B cell (primary cell): Measurements from ENCODE around the gene AMELY. TPM values are rescaled to one million over a fixed set of nuclear protein-coding genes. Genes with fewer than 3 reads are reported as not detected.

Source experiments
- ATAC-seq: fragments of 200-7000 bp; cut with Tn5 transposase; one replicate; pipeline ENCODE4 v1.10.0; 2021; ENCODE audit warnings: low read depth, mild to moderate bottlenecking, moderate number of reproducible peaks, moderate library complexity
- CTCF ChIA-PET: fragments of 350-600 bp; sonication (Branson Sonifier 250); formaldehyde crosslinking; loops from one replicate; lab custom pipeline; 2021; ENCODE audit warnings: antibody characterized with exemption, inconsistent platforms; lab: Charles Lee
- POLR2A ChIA-PET: fragments of 350-600 bp; sonication (Branson Sonifier 250); formaldehyde crosslinking; loops from one replicate; lab custom pipeline; 2021; ENCODE audit warnings: antibody characterized with exemption; lab: Charles Lee
- DNase-seq: peaks from one replicate; pipeline ENCODE4 v3.0.0; 2013
- H2AFZ ChIP-seq: 2 replicates; pipeline ENCODE4 v1.6.1; 2012; ENCODE audit warnings: mild to moderate bottlenecking, low read depth, low read length; ENCODE audit not compliant: insufficient read depth, poor library complexity, severe bottlenecking
- H3K27ac ChIP-seq, 2 donors: 1 replicate in 1 of 2; 2 replicates in 1 of 2; pipeline ENCODE4 v1.5.1; 2012 to 2013; ENCODE audit warnings: low read length in 2 of 2, mild to moderate bottlenecking in 2 of 2, moderate library complexity in 1 of 2
- H3K27me3 ChIP-seq, 4 experiments: fragments of 200-600 bp in 1 of 4; sonication (generic) in 1 of 4; replicated peaks in 1 of 4; 1 replicate in 2 of 4; 2 replicates in 2 of 4; pipeline versions ENCODE4 v1.6.1 to v1.7.0; 2013 to 2016; ENCODE audit warnings: low read length in 3 of 4, mild to moderate bottlenecking in 2 of 4, mixed read lengths in 1 of 4, moderate library complexity in 1 of 4; ENCODE audit not compliant: insufficient read depth in 4 of 4, control insufficient read depth in 3 of 4; ENCODE audit errors: control extremely low read depth in 1 of 4
- H3K36me3 ChIP-seq, 2 experiments: replicated peaks in 1 of 2; 1 replicate in 1 of 2; 2 replicates in 1 of 2; pipeline versions ENCODE4 v1.6.1 to v1.7.1; 2013; ENCODE audit warnings: low read length in 1 of 2; ENCODE audit not compliant: insufficient read depth in 2 of 2, control insufficient read depth in 1 of 2; ENCODE audit errors: control extremely low read depth in 1 of 2, extremely low read depth in 1 of 2
- H3K4me1 ChIP-seq, 2 donors: fragments of 200-600 bp in 1 of 2; sonication (generic) in 1 of 2; 1 replicate in 1 of 2; 2 replicates in 1 of 2; pipeline versions ENCODE4 v1.5.1 to v1.6.1; 2013 to 2017; ENCODE audit warnings: low read length in 2 of 2; ENCODE audit not compliant: control insufficient read depth in 2 of 2, insufficient read depth in 2 of 2
- H3K4me2 ChIP-seq: replicated peaks from 2 replicates; pipeline ENCODE3; 2012; ENCODE audit warnings: mild to moderate bottlenecking, low read depth, low read length; ENCODE audit not compliant: poor library complexity, severe bottlenecking
- H3K4me3 ChIP-seq, 5 experiments: fragments of 200-600 bp in 1 of 5; sonication (generic) in 1 of 5; 1 replicate in 3 of 5; 2 replicates in 2 of 5; pipeline versions ENCODE4 v1.5.1 to v1.7.0; 2011 to 2016; ENCODE audit warnings: low read length in 4 of 5, mild to moderate bottlenecking in 4 of 5, low read depth in 2 of 5, control low read depth in 1 of 5, moderate library complexity in 1 of 5; ENCODE audit not compliant: insufficient read depth in 1 of 5; ENCODE audit errors: control extremely low read depth in 1 of 5, extremely low read depth in 1 of 5
- H3K79me2 ChIP-seq: fragments of 200-600 bp; sonication (generic); one replicate; pipeline ENCODE4 v1.6.0; 2016; ENCODE audit warnings: low read length; ENCODE audit not compliant: control insufficient read depth, insufficient read depth
- H3K9ac ChIP-seq: fragments of 200-600 bp; sonication (generic); 2 replicates; pipeline ENCODE4 v1.6.1; 2017; ENCODE audit warnings: mild to moderate bottlenecking, low read length, moderate library complexity
- H3K9me3 ChIP-seq, 3 donors: one replicate each; pipeline versions ENCODE4 v1.6.1 to v1.7.1; 2013; ENCODE audit warnings: low read length in 2 of 3; ENCODE audit not compliant: control insufficient read depth in 2 of 3, insufficient read depth in 1 of 3; ENCODE audit errors: control extremely low read depth in 1 of 3
- H4K20me1 ChIP-seq: 2 replicates; pipeline ENCODE4 v1.6.0; 2012; ENCODE audit warnings: mild to moderate bottlenecking, low read length; ENCODE audit not compliant: insufficient read depth, control insufficient read depth, poor library complexity, severe bottlenecking
- H3K27ac Mint-ChIP-seq: one replicate; pipeline ENCODE4 v1.8.0; 2021; ENCODE audit warnings: mixed read lengths
- H3K27me3 Mint-ChIP-seq: one replicate; pipeline ENCODE4 v1.8.0; 2021; ENCODE audit warnings: mixed read lengths
- H3K4me1 Mint-ChIP-seq: one replicate; pipeline ENCODE4 v1.8.0; 2021; ENCODE audit warnings: mixed read lengths
- H3K4me3 Mint-ChIP-seq: one replicate; pipeline ENCODE4 v1.8.0; 2021; ENCODE audit warnings: mixed read lengths
- H3K9me3 Mint-ChIP-seq: one replicate; pipeline ENCODE4 v1.8.0; 2022; ENCODE audit warnings: mixed read lengths; ENCODE audit not compliant: insufficient read depth
- CTCF ChIP-seq: fragments of 200-600 bp; IDR thresholded peaks from one replicate; pipeline ENCODE4 v1.8.0; 2022; ENCODE audit warnings: antibody characterized with exemption, mild to moderate bottlenecking
- EZH2 ChIP-seq: IDR thresholded peaks from 2 replicates; pipeline ENCODE4 v1.6.1; 2012; ENCODE audit warnings: borderline replicate concordance, low read depth, mild to moderate bottlenecking, moderate library complexity, low read length; ENCODE audit not compliant: insufficient read depth, poor library complexity, severe bottlenecking
- WGBS: methylation state at CpG from one replicate; pipeline ENCODE4 v1.1.5; 2013; ENCODE audit warnings: missing lambda C conversion rate; ENCODE audit not compliant: insufficient coverage; 5-methylcytosine and 5-hydroxymethylcytosine counted together
- intact Hi-C: fragments of 100-400 bp; cut with micrococcal nuclease; formaldehyde crosslinking; loops from one replicate; pipeline ENCODE4 v1.10.0; 2022
- polyA minus RNA-seq: library from RNA; depleted of rRNA, polyadenylated mRNA; stranded (reverse); fragments of >200 nt; gene quantifications from 2 replicates; pipeline ENCODE4 v1.2.3, GENCODE V29; 2012
- polyA plus RNA-seq: library from polyadenylated mRNA; depleted of rRNA; stranded (reverse); fragments of >200 nt; gene quantifications from 2 replicates; pipeline ENCODE4 v1.2.3, GENCODE V29; 2012
- total RNA-seq, 2 donors: library from RNA; stranded (reverse); fragments of 120-200 nt in 1 of 2; gene quantifications; 1 replicate in 1 of 2; 2 replicates in 1 of 2; pipeline versions ENCODE4 v1.2.3 to v1.2.4, GENCODE V29; 2013 to 2022

AMELY gene
- total RNA-seq (not detected in 2 replicates), polyA plus RNA-seq (not detected in 2 replicates), polyA minus RNA-seq (not detected in 2 replicates)
- total RNA-seq (2013) = not detected

- no peaks in the 10 kb centered on the region for H3K9me3 ChIP-seq
- no peak within 1 kb of the TSS for H3K9ac ChIP-seq
- no peaks in the 10 kb centered on the region for H3K36me3 ChIP-seq
- Mint-ChIP-seq H3K27me3 (peaks cover 26% of the 10 kb centered on the region), H3K4me1 (peaks cover 3% of the 10 kb centered on the region), H3K27ac (no peak within 1 kb of the TSS), H3K9me3 (no peaks in the 10 kb centered on the region), H3K4me3 (peak within 1 kb of the TSS; percentile 13)
- POLR2A ChIA-PET = no interaction called here
- ATAC-seq (no peak), DNase-seq (no peak)
- intact Hi-C loops = no loop called here
- H4K20me1 ChIP-seq = no peaks in the 10 kb centered on the region
- WGBS = 10% methylated on average over 46 of the region's 52 CpGs
- peaks cover 0 to 8% (median 0%) of the 10 kb centered on the region in 4 experiments for H3K27me3 ChIP-seq
- no peak within 1 kb of the TSS for H3K4me2 ChIP-seq
- H3K4me1 ChIP-seq = no peaks in the 10 kb centered on the region
- H2AFZ ChIP-seq = no peak within 1 kb of the TSS
- no peaks in the 10 kb centered on the region for H3K79me2 ChIP-seq
- TF ChIP-seq CTCF = no peak
- no peak for TF ChIP-seq EZH2
- CTCF ChIA-PET = no interaction called here
- no peak within 1 kb of the TSS for H3K27ac ChIP-seq
- H3K4me3 ChIP-seq = no peak within 1 kb of the TSS
Observed at GRCh38 chrY:6911253-6911881, at the start of gene AMELY. Gene AMELY, minus strand, starts transcription at chrY:6911752. Its CDS starts 39,144 bp downstream, at chrY:6872608.

GRCh38 chrY:6949947-6950346 is 38.4 kb upstream of the AMELY start:
- Mint-ChIP-seq H3K4me1 (no peaks in the 10 kb centered on the region), H3K27ac (no peak overlapping the region), H3K9me3 (no peaks in the 10 kb centered on the region), H3K27me3 (no peaks in the 10 kb centered on the region), H3K4me3 (no peak overlapping the region)
- POLR2A ChIA-PET = no interaction called here
- Histone ChIP-seq H3K4me3 (no peak overlapping the region), H3K27me3 (no peaks in the 10 kb centered on the region), H3K4me1 (no peaks in the 10 kb centered on the region), H3K36me3 (no peaks in the 10 kb centered on the region), H4K20me1 (no peaks in the 10 kb centered on the region), H3K27ac (no peak overlapping the region), H3K9ac (no peak overlapping the region), H3K4me2 (no peak overlapping the region), H3K9me3 (no peaks in the 10 kb centered on the region), H2AFZ (no peak overlapping the region), H3K79me2 (no peaks in the 10 kb centered on the region)
- CTCF ChIA-PET = no interaction called here
- no CpG with 5 or more reads among the region's 4 CpGs for WGBS
- intact Hi-C loops = no loop called here
- no peak for TF ChIP-seq EZH2
- TF ChIP-seq CTCF = no peak
- no peak for ATAC-seq
- DNase-seq = no peak
